Uterus (tissue), 4 donors: ENCODE measurements around the gene CCDC124. TPM values are rescaled to one million over a fixed set of nuclear protein-coding genes. Genes with fewer than 3 reads are reported as not detected.

ENCODE experiments used
- DNase-seq, 2 donors: peaks; one replicate each; pipeline ENCODE4 v3.0.0-alpha.2; 2019 to 2020
- H3K27ac ChIP-seq, 2 donors: fragments of 200-600 bp; sonication (generic); 1 replicate in 1 of 2; 2 replicates in 1 of 2; pipeline ENCODE4 v1.5.1; 2016 to 2018
- H3K27me3 ChIP-seq, 2 donors: fragments of 200-600 bp; sonication (generic); one replicate each; pipeline ENCODE4 v1.5.1; 2018 to 2019; ENCODE audit warnings: control low read depth in 1 of 2
- H3K36me3 ChIP-seq, 2 donors: fragments of 200-600 bp; sonication (generic); one replicate each; pipeline ENCODE4 v1.5.1; 2019; ENCODE audit warnings: control low read depth in 1 of 2
- H3K4me1 ChIP-seq, 2 donors: fragments of 200-600 bp; sonication (generic); one replicate each; pipeline ENCODE4 v1.5.1; 2018 to 2019; ENCODE audit warnings: control low read depth in 1 of 2
- H3K4me3 ChIP-seq, 2 donors: fragments of 200-600 bp; sonication (generic); 1 replicate in 1 of 2; 2 replicates in 1 of 2; pipeline ENCODE4 v1.5.1; 2018 to 2019; ENCODE audit warnings: mild to moderate bottlenecking in 1 of 2
- H3K9me3 ChIP-seq, 2 donors: fragments of 200-600 bp; sonication (generic); one replicate each; pipeline ENCODE4 v1.5.1; 2019; ENCODE audit warnings: control low read depth in 1 of 2
- CTCF ChIP-seq, 4 experiments: fragments of 200-600 bp in 2 of 4; fragments of 450-650 bp in 2 of 4; sonication (generic) in 2 of 4; IDR thresholded peaks; one replicate each; pipeline ENCODE4 v1.5.1; 2016 to 2019; ENCODE audit warnings: antibody characterized with exemption in 4 of 4, mild to moderate bottlenecking in 2 of 4, moderate library complexity in 1 of 4
- POLR2A ChIP-seq, 2 donors: fragments of 450-650 bp; IDR thresholded peaks; one replicate each; pipeline ENCODE4 v1.6.1; 2016; ENCODE audit warnings: antibody characterized with exemption in 2 of 2, mild to moderate bottlenecking in 1 of 2, moderate library complexity in 1 of 2
- intact Hi-C: fragments of 100-400 bp; cut with DNase I; formaldehyde crosslinking; loops from one replicate; pipeline ENCODE4 v1.15.1; 2023; ENCODE audit warnings: low total_unique reads
- total RNA-seq, 4 donors: library from RNA; depleted of rRNA in 3 of 4; stranded (reverse); fragments of >200 nt in 3 of 4; gene quantifications; one replicate each; pipeline versions ENCODE4 v1.1.0 to v1.2.4, GENCODE V29; 2014 to 2023
- donor health status: DM: yes; HTN: yes; CAD: no.

Gene CCDC124
- total RNA-seq, 4 donors from 2014 or later = 23.6 to 37.2 (median 28.3) TPM

DNA sequence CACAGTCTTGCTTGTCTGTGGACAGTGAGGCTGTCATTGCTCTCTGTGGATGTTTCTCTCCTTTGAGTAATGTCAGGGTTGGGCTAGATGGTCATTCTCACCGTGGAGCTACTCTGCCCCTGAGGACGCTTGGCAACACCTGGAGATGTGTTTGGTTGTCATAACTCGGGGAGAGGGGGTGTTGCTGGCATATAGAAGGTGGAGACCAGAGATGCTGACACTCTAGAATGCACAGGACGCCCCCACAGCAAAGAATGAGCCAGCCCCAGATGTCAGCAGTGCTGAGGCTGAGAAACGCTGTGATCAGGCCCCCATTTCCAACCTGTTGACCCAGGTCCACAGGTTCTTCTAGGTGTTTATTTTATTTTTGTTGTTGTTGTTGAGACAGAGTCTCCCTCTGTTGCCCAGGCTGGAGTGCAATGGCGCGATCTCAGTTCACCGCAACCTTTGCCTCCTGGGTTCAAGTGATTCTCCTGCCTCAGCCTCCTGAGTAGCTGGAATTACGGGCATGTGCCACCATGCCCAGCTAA lies 4.6 kb downstream of the CCDC124 start:
- no peak for TF ChIP-seq CTCF (IDR thresholded peaks at IDR 0.05)
- TF ChIP-seq POLR2A (IDR thresholded peaks at IDR 0.05) = no peak
- Histone ChIP-seq H3K9me3 (no peaks in the 10 kb centered on the region), H3K36me3 (no peaks in the 10 kb centered on the region), H3K27ac (no peak overlapping the region), H3K4me1 (peaks cover 0 to 10% of the 10 kb centered on the region in 2 donors), H3K4me3 (no peak overlapping the region), H3K27me3 (no peaks in the 10 kb centered on the region)
- DNase-seq = no peak
- intact Hi-C loops = no loop called here

GRCh38 chr19:17938092-17938845 lies 5.5 kb downstream of the CCDC124 start:
- Histone ChIP-seq H3K4me3 (no peak overlapping the region), H3K4me1 (peaks cover 0 to 9% of the 10 kb centered on the region in 2 donors), H3K36me3 (no peaks in the 10 kb centered on the region), H3K27ac (no peak overlapping the region), H3K9me3 (no peaks in the 10 kb centered on the region), H3K27me3 (no peaks in the 10 kb centered on the region)
- no peak for TF ChIP-seq POLR2A (IDR thresholded peaks at IDR 0.05)
- TF ChIP-seq CTCF (IDR thresholded peaks at IDR 0.05) = peak; percentile 81 to 91 (median 90)
- intact Hi-C loops = no loop called here
- DNase-seq = peak; percentile 70 to 75

- no peaks in the 10 kb centered on the region for H3K36me3 ChIP-seq
- DNase-seq = no peak
- no peak overlapping the region for H3K27ac ChIP-seq
- no peaks in the 10 kb centered on the region for H3K9me3 ChIP-seq
- peaks cover 0 to 3% of the 10 kb centered on the region in 2 donors for H3K4me1 ChIP-seq
- H3K4me3 ChIP-seq = no peak overlapping the region
- H3K27me3 ChIP-seq = no peaks in the 10 kb centered on the region
- intact Hi-C loops = no loop called here
- TF ChIP-seq POLR2A (IDR thresholded peaks at IDR 0.05) (no peak), CTCF (IDR thresholded peaks at IDR 0.05) (no peak)
Measured at GRCh38 chr19:17942181-17942580, 9.4 kb downstream of the CCDC124 start.

- intact Hi-C loops = no loop called here
- H3K9me3 ChIP-seq = no peaks in the 10 kb centered on the region
Measured at GRCh38 chr19:17942582-17943273, 9.9 kb downstream of the CCDC124 start.

More at GRCh38 chr19:17942582-17943273, 9.9 kb downstream of the CCDC124 start:
- Histone ChIP-seq H3K36me3 (no peaks in the 10 kb centered on the region), H3K4me1 (peaks cover 0 to 6% of the 10 kb centered on the region in 2 donors), H3K27ac (no peak overlapping the region), H3K27me3 (no peaks in the 10 kb centered on the region), H3K4me3 (no peak overlapping the region)
- no peak for DNase-seq
- TF ChIP-seq POLR2A (IDR thresholded peaks at IDR 0.05) = no peak
- TF ChIP-seq CTCF (IDR thresholded peaks at IDR 0.05) = no peak
